Astrocyte (in vitro differentiated cells and primary cell): ENCODE measurements around the gene FAM3B.

Experiments
- CTCF ChIP-seq: IDR thresholded peaks from 2 replicates; pipeline ENCODE4 v1.5.1; 2011; ENCODE audit warnings: low read depth, mild to moderate bottlenecking, inconsistent platforms, low read length, moderate library complexity; ENCODE audit not compliant: insufficient read depth
- EZH2 ChIP-seq: IDR thresholded peaks from 2 replicates; pipeline ENCODE4 v1.6.1; 2012; ENCODE audit warnings: mild to moderate bottlenecking, low read length, inconsistent platforms; ENCODE audit not compliant: insufficient read depth

- TF ChIP-seq CTCF (no peak), EZH2 (no peak)
Observed at GRCh38 chr21:41315726-41316125, 875 bp upstream of the FAM3B start.
